HG03457 (cell line): ENCODE data around the gene EGR1.

ENCODE experiments used
- ATAC-seq: cut with Tn5 transposase; IDR thresholded peaks from one replicate; pipeline ENCODE4 v1.9.1; 2021; ENCODE audit warnings: moderate number of reproducible peaks; ENCODE audit not compliant: unreplicated experiment

The EGR1 gene

GRCh38 chr5:138465261-138466124 lies at the start of gene EGR1:
Gene EGR1 (plus strand): TSS chr5:138465479. CDS start chr5:138465762, 283 bp downstream.
- ATAC-seq, result peak; percentile 42

- ATAC-seq, result no peak
Measured at GRCh38 chr5:138418444-138418843, 46.8 kb upstream of the EGR1 start.

GRCh38 chr5:138425079-138425478 lies 40.2 kb upstream of the EGR1 start:
- no peak for ATAC-seq

GRCh38 chr5:138435943-138436342 lies 29.3 kb upstream of the EGR1 start:
- ATAC-seq, result no peak

- no peak for ATAC-seq
Measured at GRCh38 chr5:138438003-138438723, 27.1 kb upstream of the EGR1 start.

- no peak for ATAC-seq
Measured at GRCh38 chr5:138438724-138439476, 26.4 kb upstream of the EGR1 start, which contains the start of gene REEP2. Gene REEP2 (plus strand): TSS chr5:138439057. CDS start chr5:138439209, 152 bp downstream.

GRCh38 chr5:138439477-138440158 lies 25.7 kb upstream of the EGR1 start:
- no peak for ATAC-seq

- ATAC-seq, result no peak
Measured at GRCh38 chr5:138440159-138441073, 24.9 kb upstream of the EGR1 start.

GRCh38 chr5:138441221-138441620 lies 24.1 kb upstream of the EGR1 start:
- no peak for ATAC-seq

GRCh38 chr5:138444078-138444773 lies 21.1 kb upstream of the EGR1 start:
- no peak for ATAC-seq

GRCh38 chr5:138444774-138445546 lies 20.3 kb upstream of the EGR1 start:
- ATAC-seq, result no peak

GRCh38 chr5:138445547-138446271 lies 19.6 kb upstream of the EGR1 start:
- no peak for ATAC-seq

- ATAC-seq, result no peak
Measured at GRCh38 chr5:138448070-138448469, 17.2 kb upstream of the EGR1 start.

- ATAC-seq, result no peak
Measured at GRCh38 chr5:138448481-138449398, 16.5 kb upstream of the EGR1 start.

- peak; percentile 66 for ATAC-seq
Measured at GRCh38 chr5:138449501-138450239, 15.6 kb upstream of the EGR1 start.

GRCh38 chr5:138450971-138451370 lies 14.3 kb upstream of the EGR1 start:
- no peak for ATAC-seq
